BLaER1 treated with 17β-estradiol and CSF1 and Interleukin-3, amounts not matched to agents 10 nM and 100 nM (cell line): ENCODE measurements around the gene MEA1.

Experiments used
- H3K27ac ChIP-seq, 11 experiments: shearing (Covaris generic); formaldehyde crosslinking; 2 replicates each; pipeline ENCODE4 v1.8.1; 2022
- H3K27me3 ChIP-seq, 11 experiments: shearing (Covaris generic); formaldehyde crosslinking; 2 replicates each; pipeline ENCODE4 v1.8.1; 2022
- H3K36me3 ChIP-seq, 11 experiments: shearing (Covaris generic); formaldehyde crosslinking; 2 replicates each; pipeline ENCODE4 v1.8.1; 2022
- H3K4me1 ChIP-seq, 10 experiments: shearing (Covaris generic); formaldehyde crosslinking; 2 replicates each; pipeline ENCODE4 v1.8.1; 2022
- H3K4me2 ChIP-seq, 11 experiments: shearing (Covaris generic); formaldehyde crosslinking; 2 replicates each; pipeline ENCODE4 v1.8.1; 2022
- H3K4me3 ChIP-seq, 10 experiments: shearing (Covaris generic); formaldehyde crosslinking; 2 replicates each; pipeline ENCODE4 v1.8.1; 2022
- H3K9ac ChIP-seq, 11 experiments: shearing (Covaris generic); formaldehyde crosslinking; 2 replicates each; pipeline ENCODE4 v1.8.1; 2022
- H3K9me3 ChIP-seq, 11 experiments: shearing (Covaris generic); formaldehyde crosslinking; replicated peaks in 1 of 11; 2 replicates each; pipeline ENCODE4 v1.8.1; 2022
- H4K20me1 ChIP-seq, 11 experiments: shearing (Covaris generic); formaldehyde crosslinking; 2 replicates each; pipeline ENCODE4 v1.8.1; 2022
- Cebpa-rat ChIP-seq, 11 experiments: shearing (Covaris generic); IDR thresholded peaks; 2 replicates each; pipeline ENCODE4 v1.8.1; 2022

Gene MEA1

GRCh38 chr6:43019152-43019551 is 5.4 kb upstream of the MEA1 start:
- Histone ChIP-seq H3K27me3 (no peaks in the 10 kb centered on the region), H3K4me1 (peaks cover 49 to 76% (median 56%) of the 10 kb centered on the region in 10 experiments), H4K20me1 (peaks cover 6 to 43% (median 30%) of the 10 kb centered on the region in 11 experiments; a peak in 17 of 22 replicates), H3K4me2 (no peak overlapping the region), H3K4me3 (no peak overlapping the region), H3K9ac (peak overlapping the region in 2 of 11 experiments; percentile 4 to 25; a peak in 1 of 22 replicates), H3K27ac (no peak overlapping the region), H3K9me3 (no peaks in the 10 kb centered on the region), H3K36me3 (peaks cover 46 to 61% (median 53%) of the 10 kb centered on the region in 11 experiments)
- no peak for TF ChIP-seq Cebpa-rat (IDR thresholded peaks at IDR 0.05)

DNA sequence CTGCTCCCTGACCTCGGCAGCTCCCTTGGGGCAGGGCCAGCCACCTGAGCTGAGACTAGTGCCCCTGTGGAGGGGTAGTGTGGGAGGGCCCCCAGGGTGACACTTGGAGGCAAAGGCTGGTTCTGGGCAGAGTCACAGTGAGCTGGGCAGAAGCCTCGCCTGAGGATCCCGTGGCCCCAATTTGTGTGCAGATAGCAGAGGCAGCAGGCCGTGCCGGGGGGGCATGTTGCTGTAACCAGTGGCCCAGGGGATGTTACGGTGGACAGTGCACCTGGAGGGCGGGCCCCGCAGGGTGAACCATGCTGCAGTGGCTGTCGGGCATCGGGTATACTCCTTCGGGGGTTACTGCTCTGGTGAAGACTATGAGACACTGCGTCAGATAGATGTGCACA is 3.2 kb upstream of the MEA1 start:
- TF ChIP-seq Cebpa-rat (IDR thresholded peaks at IDR 0.05): no peak
- Histone ChIP-seq H3K4me2 (peak overlapping the region; percentile 88 to 100 (median 95)), H3K4me1 (peaks cover 51 to 69% (median 57%) of the 10 kb centered on the region in 10 experiments), H3K9ac (peak overlapping the region in 10 of 11 experiments; percentile 16 to 71 (median 51); a peak in 18 of 22 replicates), H3K36me3 (peaks cover 43 to 53% (median 50%) of the 10 kb centered on the region in 11 experiments), H3K27ac (peak overlapping the region in 8 of 11 experiments; percentile 3 to 56 (median 36); a peak in 11 of 22 replicates), H3K27me3 (no peaks in the 10 kb centered on the region), H4K20me1 (peaks cover 6 to 39% (median 27%) of the 10 kb centered on the region in 11 experiments; a peak in 18 of 22 replicates), H3K4me3 (0 out of 20 replicates have a peak overlapping the region, but pooled peaks of 1 of the 10 experiments have one; percentile 8), H3K9me3 (no peaks in the 10 kb centered on the region)

- Histone ChIP-seq H3K4me2 (peak overlapping the region; percentile 88 to 100 (median 95)), H3K36me3 (peaks cover 49 to 59% (median 55%) of the 10 kb centered on the region in 11 experiments), H3K4me3 (peak overlapping the region in 6 of 10 experiments; percentile 8 to 89 (median 50); a peak in 3 of 20 replicates), H3K27me3 (no peaks in the 10 kb centered on the region), H3K9me3 (no peaks in the 10 kb centered on the region), H3K9ac (peak overlapping the region in 10 of 11 experiments; percentile 16 to 71 (median 51); a peak in 18 of 22 replicates), H4K20me1 (peaks cover 6 to 45% (median 33%) of the 10 kb centered on the region in 11 experiments; a peak in 18 of 22 replicates), H3K4me1 (peaks cover 54 to 75% (median 62%) of the 10 kb centered on the region in 10 experiments), H3K27ac (peak overlapping the region in 10 of 11 experiments; percentile 3 to 56 (median 36); a peak in 15 of 22 replicates)
- no peak for TF ChIP-seq Cebpa-rat (IDR thresholded peaks at IDR 0.05)
Observed at GRCh38 chr6:43016176-43016942, 2.6 kb upstream of the MEA1 start.

DNA sequence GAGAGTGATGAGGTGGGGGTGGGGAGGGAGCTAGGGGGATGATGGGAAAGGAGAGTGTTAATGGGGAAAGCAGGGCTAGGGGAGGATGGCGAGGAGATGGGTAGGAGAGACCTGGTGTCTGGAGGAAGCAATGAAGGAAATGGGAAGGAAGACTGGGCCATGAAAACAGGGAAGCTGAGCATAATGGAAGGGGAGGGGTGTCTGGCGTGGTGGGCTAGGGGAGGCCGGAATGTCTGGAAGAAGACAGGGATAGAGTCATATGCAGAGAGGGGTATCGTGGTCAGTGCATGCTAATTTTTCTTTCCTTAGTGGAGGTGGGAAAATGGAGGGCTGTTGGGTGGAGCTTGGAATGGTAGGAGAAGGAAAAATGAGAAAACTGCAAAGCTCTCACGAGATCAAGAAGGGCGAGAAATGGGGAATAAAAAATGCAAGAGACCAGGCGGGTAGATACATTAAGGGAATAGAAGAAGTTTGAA is 726 bp upstream of the MEA1 start:
- Histone ChIP-seq H3K27me3 (no peaks in the 10 kb centered on the region), H3K9me3 (no peaks in the 10 kb centered on the region), H4K20me1 (peaks cover 8 to 64% (median 37%) of the 10 kb centered on the region in 11 experiments; a peak in 18 of 22 replicates), H3K27ac (peak overlapping the region; percentile 16 to 81 (median 71); a peak in 21 of 22 replicates), H3K4me1 (peaks cover 45 to 63% (median 54%) of the 10 kb centered on the region in 10 experiments), H3K9ac (peak overlapping the region; percentile 74 to 86 (median 82)), H3K4me2 (peak overlapping the region; percentile 88 to 100 (median 95)), H3K36me3 (peaks cover 55 to 62% (median 60%) of the 10 kb centered on the region in 11 experiments), H3K4me3 (peak overlapping the region; percentile 73 to 89 (median 83))
- TF ChIP-seq Cebpa-rat (IDR thresholded peaks at IDR 0.05): no peak

- peak overlapping the region; percentile 46 to 82 (median 73); a peak in 21 of 22 replicates for H3K27ac ChIP-seq
- no peaks in the 10 kb centered on the region for H3K9me3 ChIP-seq
- H3K9ac ChIP-seq: peak overlapping the region; percentile 77 to 90 (median 84)
- peak overlapping the region; percentile 83 to 100 (median 95) for H3K4me2 ChIP-seq
- peak overlapping the region; percentile 73 to 89 (median 83) for H3K4me3 ChIP-seq
- peaks cover 8 to 73% (median 31%) of the 10 kb centered on the region in 11 experiments; a peak in 18 of 22 replicates for H4K20me1 ChIP-seq
- peaks cover 45 to 60% (median 54%) of the 10 kb centered on the region in 10 experiments for H3K4me1 ChIP-seq
- H3K27me3 ChIP-seq: no peaks in the 10 kb centered on the region
- peaks cover 55 to 62% (median 60%) of the 10 kb centered on the region in 11 experiments for H3K36me3 ChIP-seq
- no peak for TF ChIP-seq Cebpa-rat (IDR thresholded peaks at IDR 0.05)
Observed at GRCh38 chr6:43013097-43013842, 476 bp downstream of the MEA1 start.

DNA sequence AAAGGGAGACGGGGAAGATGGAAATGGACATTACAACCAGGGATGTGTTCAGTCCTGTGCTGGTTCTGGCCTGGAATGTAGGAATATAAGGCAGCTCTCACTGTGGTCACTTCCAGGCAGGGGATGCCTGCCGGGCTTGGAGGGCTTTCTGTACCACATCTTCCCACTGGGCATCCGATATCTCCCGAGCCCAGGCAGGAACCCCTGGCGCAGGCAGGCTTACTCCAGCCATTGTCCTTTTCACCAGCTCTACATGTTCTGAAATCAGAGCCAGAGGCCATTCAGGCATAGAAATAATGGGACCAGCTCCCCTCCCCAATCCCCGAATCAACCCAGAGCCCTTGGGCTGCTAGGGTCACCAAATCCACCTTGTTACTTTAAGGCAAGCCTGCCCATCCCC is 1.4 kb downstream of the MEA1 start:
- Histone ChIP-seq H3K9ac (peak overlapping the region; percentile 77 to 90 (median 84)), H3K27ac (peak overlapping the region in 8 of 11 experiments; percentile 29 to 82 (median 70); a peak in 12 of 22 replicates)

GRCh38 chr6:43011207-43011606 is 2.5 kb downstream of the MEA1 start:
- H3K4me2 ChIP-seq: peak overlapping the region in 4 of 11 experiments; percentile 10 to 97 (median 94); a peak in 5 of 22 replicates
- H3K9me3 ChIP-seq: no peaks in the 10 kb centered on the region
- peaks cover 4 to 74% (median 18%) of the 10 kb centered on the region in 11 experiments; a peak in 13 of 22 replicates for H4K20me1 ChIP-seq
- no peak for TF ChIP-seq Cebpa-rat (IDR thresholded peaks at IDR 0.05)
- peaks cover 34 to 42% (median 37%) of the 10 kb centered on the region in 10 experiments for H3K4me1 ChIP-seq
- H3K9ac ChIP-seq: peak overlapping the region in 9 of 11 experiments; percentile 51 to 90 (median 85); a peak in 14 of 22 replicates
- peaks cover 61 to 67% (median 63%) of the 10 kb centered on the region in 11 experiments for H3K36me3 ChIP-seq
- no peak overlapping the region for H3K27ac ChIP-seq
- no peaks in the 10 kb centered on the region for H3K27me3 ChIP-seq
- H3K4me3 ChIP-seq: no peak overlapping the region

More for the DNA sequence above, 1.4 kb downstream of the MEA1 start:
- H4K20me1 ChIP-seq: peaks cover 8 to 76% (median 29%) of the 10 kb centered on the region in 11 experiments; a peak in 18 of 22 replicates
- peaks cover 45 to 54% (median 49%) of the 10 kb centered on the region in 10 experiments for H3K4me1 ChIP-seq
- no peaks in the 10 kb centered on the region for H3K9me3 ChIP-seq
- H3K4me3 ChIP-seq: peak overlapping the region; percentile 73 to 89 (median 83); a peak in 19 of 20 replicates
- H3K4me2 ChIP-seq: peak overlapping the region; percentile 83 to 100 (median 95)
- peaks cover 55 to 62% (median 60%) of the 10 kb centered on the region in 11 experiments for H3K36me3 ChIP-seq
- no peak for TF ChIP-seq Cebpa-rat (IDR thresholded peaks at IDR 0.05)
- no peaks in the 10 kb centered on the region for H3K27me3 ChIP-seq

DNA sequence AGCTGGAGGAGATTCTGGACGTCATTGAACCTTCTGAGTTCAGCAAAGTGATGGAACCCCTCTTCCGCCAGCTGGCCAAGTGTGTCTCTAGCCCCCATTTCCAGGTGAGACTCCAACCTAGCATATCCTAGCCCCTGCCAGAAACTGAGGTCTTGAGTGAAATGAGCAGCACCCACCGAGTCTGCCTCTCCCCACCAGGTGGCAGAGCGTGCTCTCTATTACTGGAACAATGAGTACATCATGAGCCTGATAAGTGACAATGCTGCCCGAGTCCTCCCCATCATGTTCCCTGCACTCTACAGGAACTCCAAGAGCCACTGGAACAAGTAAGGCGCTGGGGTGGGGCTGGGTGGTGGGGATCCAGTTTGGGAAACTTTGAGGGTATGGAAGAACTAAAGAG is 4.6 kb downstream of the MEA1 start:
- peaks cover 0 to 66% (median 9%) of the 10 kb centered on the region in 11 experiments; a peak in 10 of 22 replicates for H4K20me1 ChIP-seq
- no peaks in the 10 kb centered on the region for H3K27me3 ChIP-seq
- H3K9ac ChIP-seq: peak overlapping the region in 4 of 11 experiments; percentile 25 to 34 (median 30); a peak in 3 of 22 replicates
- H3K4me1 ChIP-seq: peaks cover 16 to 25% (median 21%) of the 10 kb centered on the region in 10 experiments
- H3K9me3 ChIP-seq: no peaks in the 10 kb centered on the region
- H3K4me3 ChIP-seq: no peak overlapping the region
- H3K27ac ChIP-seq: no peak overlapping the region
- TF ChIP-seq Cebpa-rat (IDR thresholded peaks at IDR 0.05): no peak
- no peak overlapping the region for H3K4me2 ChIP-seq
- H3K36me3 ChIP-seq: peaks cover 68 to 86% (median 77%) of the 10 kb centered on the region in 11 experiments
